GM12865 (cell line): Measurements from ENCODE around the gene FRG2.
"Not testable (repeated sequence)": the region's sequence is repeated elsewhere in the genome, so short reads cannot be mapped to it uniquely, and the experiment has no call there.

Source experiments
- DNase-seq: peaks from one replicate; pipeline ENCODE4 v3.0.0; 2010; ENCODE audit warnings: low read depth
- H3K4me3 ChIP-seq: 2 replicates; pipeline ENCODE4 v1.5.1; 2011; ENCODE audit warnings: mild to moderate bottlenecking, low read depth, low read length, control low read depth
- TF ChIP-seq, protein P1 (sequence below): IDR thresholded peaks from 2 replicates; pipeline ENCODE4 v1.5.1; 2011; ENCODE audit warnings: low read length, control low read depth, low read depth, inconsistent platforms; ENCODE audit not compliant: insufficient read depth; ENCODE audit errors: missing control alignments

Gene FRG2

GRCh38 chr4:190027156-190027555 is at the start of gene FRG2:
FRG2 (minus strand) TSS chr4:190027256; CDS start chr4:190027204, 52 bp downstream.
- H3K4me3 ChIP-seq, DNase-seq: not testable (repeated sequence)

DNA sequence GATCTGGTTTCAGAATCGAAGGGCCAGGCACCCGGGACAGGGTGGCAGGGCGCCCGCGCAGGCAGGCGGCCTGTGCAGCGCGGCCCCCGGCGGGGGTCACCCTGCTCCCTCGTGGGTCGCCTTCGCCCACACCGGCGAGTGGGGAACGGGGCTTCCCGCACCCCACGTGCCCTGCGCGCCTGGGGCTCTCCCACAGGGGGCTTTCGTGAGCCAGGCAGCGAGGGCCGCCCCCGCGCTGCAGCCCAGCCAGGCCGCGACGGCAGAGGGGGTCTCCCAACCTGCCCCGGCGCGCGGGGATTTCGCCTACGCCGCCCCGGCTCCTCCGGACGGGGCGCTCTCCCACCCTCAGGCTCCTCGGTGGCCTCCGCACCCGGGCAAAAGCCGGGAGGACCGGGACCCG is 41.3 kb upstream of the FRG2 start:
- not testable (repeated sequence) for H3K4me3 ChIP-seq
- peak; percentile 6 for DNase-seq

DNA sequence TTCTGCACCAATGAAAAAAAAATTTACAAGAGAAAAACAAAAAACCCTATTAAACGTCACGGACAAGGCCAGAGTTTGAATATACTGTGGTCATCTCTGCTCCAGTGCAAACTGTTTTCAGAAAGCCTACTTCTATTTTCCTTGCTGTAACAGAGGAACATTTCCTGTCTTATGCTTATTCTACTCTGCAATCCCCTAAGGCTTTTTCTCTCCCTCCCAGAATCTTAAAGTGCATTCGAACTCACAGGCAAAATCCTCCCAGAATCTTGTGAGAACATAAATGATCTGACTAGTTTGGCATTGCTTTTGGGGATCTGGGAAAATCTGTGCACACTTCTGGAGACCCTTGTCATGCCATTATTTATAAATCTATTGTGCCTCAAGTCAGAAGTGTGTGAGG is 37.7 kb upstream of the FRG2 start:
- not testable (repeated sequence) for DNase-seq, H3K4me3 ChIP-seq

- not testable (repeated sequence) for H3K4me3 ChIP-seq, DNase-seq
Measured at GRCh38 chr4:190064342-190064741, 37.3 kb upstream of the FRG2 start, which contains the start of gene DBET. DBET (plus strand) TSS chr4:190064502.

- not testable (repeated sequence) for DNase-seq, H3K4me3 ChIP-seq
Measured at GRCh38 chr4:190058997-190059396, 31.9 kb upstream of the FRG2 start.

GRCh38 chr4:190049378-190050239 is 22.6 kb upstream of the FRG2 start:
- H3K4me3 ChIP-seq, DNase-seq: not testable (repeated sequence)

DNA sequence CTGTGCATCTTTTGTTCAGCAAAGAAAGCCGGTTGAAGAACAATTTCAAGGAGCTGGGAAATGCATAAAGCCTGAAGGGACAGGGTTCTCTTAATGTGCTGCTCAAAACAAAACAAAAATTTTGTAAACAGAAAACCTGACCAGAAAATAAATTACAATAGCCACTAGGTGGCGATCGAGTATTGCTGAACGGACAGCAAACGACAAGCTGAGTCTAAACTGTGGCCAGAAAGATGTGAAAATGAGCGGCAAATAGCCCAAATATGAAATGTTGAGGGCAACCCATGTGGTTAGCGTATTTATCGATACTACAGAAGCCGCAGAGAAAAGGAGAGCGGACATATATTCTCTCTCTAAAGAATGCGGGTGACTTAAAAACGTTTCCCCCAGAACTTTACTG is 20.6 kb upstream of the FRG2 start:
- DNase-seq = not testable (repeated sequence)

DNA sequence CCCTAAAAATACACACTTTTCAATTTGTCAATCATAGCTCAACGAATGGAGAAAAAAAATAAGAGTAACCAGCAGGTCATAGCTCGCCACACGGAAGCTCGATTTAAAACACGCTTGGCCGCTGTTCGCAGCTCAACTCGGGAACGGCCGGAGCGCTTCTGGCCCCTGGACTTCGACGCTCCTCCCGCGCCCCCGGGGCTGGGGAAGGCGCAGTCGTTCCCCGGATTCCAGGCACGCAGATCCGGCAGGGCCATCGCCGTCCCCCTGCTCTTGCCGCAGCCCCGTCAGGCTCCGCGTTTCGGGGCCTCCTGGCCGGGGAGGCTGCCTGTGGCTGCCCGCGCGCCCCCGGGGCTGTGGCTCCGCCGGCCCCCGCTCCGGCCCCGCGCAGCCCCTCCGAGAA is 13.8 kb upstream of the FRG2 start:
- not testable (repeated sequence) for H3K4me3 ChIP-seq, DNase-seq

More for the DNA sequence above, 20.6 kb upstream of the FRG2 start:
- H3K4me3 ChIP-seq = not testable (repeated sequence)

DNA sequence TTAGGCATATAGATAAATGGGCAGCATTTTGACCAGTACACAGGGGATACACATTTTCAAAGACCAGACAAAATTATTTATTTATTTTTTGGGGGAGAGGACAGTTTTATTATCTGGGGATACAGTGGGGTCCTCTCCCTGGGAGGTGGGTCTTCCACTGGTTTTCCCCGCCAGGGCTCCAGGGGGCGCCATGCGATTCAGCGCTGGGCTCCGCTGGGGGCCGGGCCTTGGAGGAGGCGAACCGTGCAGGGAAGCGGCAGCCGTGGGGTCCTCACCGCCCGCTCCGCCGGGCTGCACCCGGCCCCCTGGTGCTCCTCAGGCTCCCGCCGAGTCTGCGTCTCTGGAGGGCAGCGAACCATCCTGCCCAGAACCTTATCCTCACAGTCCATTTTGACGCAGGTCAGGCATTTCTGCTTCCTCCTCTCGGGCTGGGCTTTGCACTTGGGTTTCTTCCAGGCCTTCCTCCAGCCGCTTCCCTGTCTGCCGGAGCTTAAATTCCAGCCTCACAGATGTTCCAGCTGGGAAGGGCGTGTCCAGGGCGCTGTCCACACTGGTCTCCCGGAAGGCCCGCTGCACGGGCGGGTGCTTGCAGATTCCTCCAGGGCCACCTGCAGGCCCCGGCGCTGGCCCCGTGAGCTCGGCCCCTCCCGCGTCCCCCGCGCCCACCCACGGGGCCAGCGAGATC is 10.8 kb upstream of the FRG2 start:
- not testable (repeated sequence) for H3K4me3 ChIP-seq, DNase-seq

GRCh38 chr4:190031264-190031663 is 4.2 kb upstream of the FRG2 start:
- not testable (repeated sequence) for H3K4me3 ChIP-seq, DNase-seq

- H3K4me3 ChIP-seq, DNase-seq: not testable (repeated sequence)
Measured at GRCh38 chr4:190022614-190023281, 4.3 kb downstream of the FRG2 start.

DNA sequence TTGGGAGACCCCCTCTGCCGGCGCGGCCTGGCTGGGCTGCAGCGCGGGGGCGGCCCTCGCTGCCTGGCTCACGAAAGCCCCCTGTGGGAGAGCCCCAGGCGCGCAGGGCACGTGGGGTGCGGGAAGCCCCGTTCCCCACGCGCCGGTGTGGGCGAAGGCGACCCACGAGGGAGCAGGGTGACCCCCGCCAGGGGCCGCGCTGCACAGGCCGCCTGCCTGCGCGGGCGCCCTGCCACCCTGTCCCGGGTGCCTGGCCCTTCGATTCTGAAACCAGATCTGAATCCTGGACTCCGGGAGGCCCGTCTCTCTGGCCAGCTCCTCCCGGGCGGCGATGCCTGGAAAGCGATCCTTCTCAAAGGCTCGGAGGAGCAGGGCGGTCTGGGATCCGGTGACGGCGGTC is 5.1 kb downstream of the FRG2 start:
- H3K4me3 ChIP-seq, DNase-seq: not testable (repeated sequence)

- no peak for DNase-seq
- no peak overlapping the region for H3K4me3 ChIP-seq
- TF ChIP-seq, protein P1, sequence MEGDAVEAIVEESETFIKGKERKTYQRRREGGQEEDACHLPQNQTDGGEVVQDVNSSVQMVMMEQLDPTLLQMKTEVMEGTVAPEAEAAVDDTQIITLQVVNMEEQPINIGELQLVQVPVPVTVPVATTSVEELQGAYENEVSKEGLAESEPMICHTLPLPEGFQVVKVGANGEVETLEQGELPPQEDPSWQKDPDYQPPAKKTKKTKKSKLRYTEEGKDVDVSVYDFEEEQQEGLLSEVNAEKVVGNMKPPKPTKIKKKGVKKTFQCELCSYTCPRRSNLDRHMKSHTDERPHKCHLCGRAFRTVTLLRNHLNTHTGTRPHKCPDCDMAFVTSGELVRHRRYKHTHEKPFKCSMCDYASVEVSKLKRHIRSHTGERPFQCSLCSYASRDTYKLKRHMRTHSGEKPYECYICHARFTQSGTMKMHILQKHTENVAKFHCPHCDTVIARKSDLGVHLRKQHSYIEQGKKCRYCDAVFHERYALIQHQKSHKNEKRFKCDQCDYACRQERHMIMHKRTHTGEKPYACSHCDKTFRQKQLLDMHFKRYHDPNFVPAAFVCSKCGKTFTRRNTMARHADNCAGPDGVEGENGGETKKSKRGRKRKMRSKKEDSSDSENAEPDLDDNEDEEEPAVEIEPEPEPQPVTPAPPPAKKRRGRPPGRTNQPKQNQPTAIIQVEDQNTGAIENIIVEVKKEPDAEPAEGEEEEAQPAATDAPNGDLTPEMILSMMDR = no peak
Measured at GRCh38 chr4:190020790-190021717, 6.0 kb downstream of the FRG2 start.

GRCh38 chr4:190019859-190020463 is 7.1 kb downstream of the FRG2 start:
- H3K4me3 ChIP-seq, DNase-seq: not testable (repeated sequence)
